ENCODE measurements around the gene TTC22. TPM values are rescaled to one million over a fixed set of nuclear protein-coding genes. Genes with fewer than 3 reads are reported as not detected.

Gene TTC22
- total RNA-seq, 4 donors from 2014 or later, result under 0.01 to 0.17 (median 0.09) TPM

DNA sequence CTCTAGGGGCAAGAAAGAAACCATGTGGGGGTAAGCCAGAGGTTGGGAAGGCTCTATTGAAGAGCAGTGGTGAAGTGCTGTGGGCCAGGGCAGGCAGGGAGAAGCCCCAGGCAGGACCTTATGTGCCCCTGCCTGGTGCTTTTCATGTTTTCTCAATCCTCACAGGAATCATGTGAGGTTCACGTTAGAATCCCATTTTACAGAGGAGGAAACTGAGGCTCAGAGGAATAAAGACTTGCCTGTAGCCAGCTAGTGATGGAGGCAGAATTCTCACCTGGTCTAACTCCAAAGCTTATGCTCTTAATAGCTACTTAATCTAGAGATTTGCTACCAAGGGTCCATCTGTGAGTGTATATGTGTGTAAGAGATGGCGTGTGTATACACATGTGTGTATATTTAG is 4.2 kb downstream of the TTC22 start:
- no peak overlapping the region for H3K4me3 ChIP-seq
- H3K4me1 ChIP-seq, result peaks cover 6 to 15% (median 13%) of the 10 kb centered on the region in 4 donors
- TF ChIP-seq POLR2AphosphoS5 (IDR thresholded peaks at IDR 0.05), result no peak
- no peak for TF ChIP-seq POLR2A (IDR thresholded peaks at IDR 0.05; ENCODE audit: low read depth)
- TF ChIP-seq, protein P1, sequence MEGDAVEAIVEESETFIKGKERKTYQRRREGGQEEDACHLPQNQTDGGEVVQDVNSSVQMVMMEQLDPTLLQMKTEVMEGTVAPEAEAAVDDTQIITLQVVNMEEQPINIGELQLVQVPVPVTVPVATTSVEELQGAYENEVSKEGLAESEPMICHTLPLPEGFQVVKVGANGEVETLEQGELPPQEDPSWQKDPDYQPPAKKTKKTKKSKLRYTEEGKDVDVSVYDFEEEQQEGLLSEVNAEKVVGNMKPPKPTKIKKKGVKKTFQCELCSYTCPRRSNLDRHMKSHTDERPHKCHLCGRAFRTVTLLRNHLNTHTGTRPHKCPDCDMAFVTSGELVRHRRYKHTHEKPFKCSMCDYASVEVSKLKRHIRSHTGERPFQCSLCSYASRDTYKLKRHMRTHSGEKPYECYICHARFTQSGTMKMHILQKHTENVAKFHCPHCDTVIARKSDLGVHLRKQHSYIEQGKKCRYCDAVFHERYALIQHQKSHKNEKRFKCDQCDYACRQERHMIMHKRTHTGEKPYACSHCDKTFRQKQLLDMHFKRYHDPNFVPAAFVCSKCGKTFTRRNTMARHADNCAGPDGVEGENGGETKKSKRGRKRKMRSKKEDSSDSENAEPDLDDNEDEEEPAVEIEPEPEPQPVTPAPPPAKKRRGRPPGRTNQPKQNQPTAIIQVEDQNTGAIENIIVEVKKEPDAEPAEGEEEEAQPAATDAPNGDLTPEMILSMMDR (IDR thresholded peaks at IDR 0.05), result no peak
- TF ChIP-seq EP300 (IDR thresholded peaks at IDR 0.05), result no peak
- H3K9me3 ChIP-seq, result peaks cover 0 to 6% (median 5%) of the 10 kb centered on the region in 4 donors
- no peak overlapping the region for H3K27ac ChIP-seq (replicated peaks in 1 of 4)
- no peak for DNase-seq (ENCODE audit: extremely low spot score)
- peaks cover 0 to 31% (median 7%) of the 10 kb centered on the region in 4 donors for H3K27me3 ChIP-seq
- 97% methylated on average over 2 of the region's 2 CpGs for WGBS
- H3K36me3 ChIP-seq, result no peaks in the 10 kb centered on the region
- intact Hi-C loops (cut with DNase I), result no loop called here

GRCh38 chr1:54795841-54796468 is 5.2 kb downstream of the TTC22 start:
- H3K27ac ChIP-seq (replicated peaks in 1 of 4), result no peak overlapping the region

DNA sequence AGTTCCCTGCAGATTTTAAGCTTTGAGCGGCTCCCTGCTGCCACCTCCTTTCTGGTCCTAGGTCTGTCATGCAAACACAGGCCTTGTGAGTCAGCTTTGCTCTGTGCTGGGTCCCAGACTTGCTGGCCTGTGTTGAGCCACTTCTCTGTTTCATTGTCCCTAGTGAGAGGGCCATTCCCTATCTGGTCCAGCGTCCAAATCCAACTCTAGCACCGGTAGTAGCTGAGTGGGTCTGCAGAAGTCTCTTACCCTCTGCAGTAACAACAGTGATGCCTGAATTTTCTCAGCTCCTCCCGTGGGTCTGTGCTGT is 5.8 kb downstream of the TTC22 start:
- intact Hi-C loops (cut with DNase I), result no loop called here
- DNase-seq (ENCODE audit: extremely low spot score), result no peak
- peaks cover 0 to 12% (median 9%) of the 10 kb centered on the region in 4 donors for H3K9me3 ChIP-seq
- peaks cover 0 to under 1% (median under 1%) of the 10 kb centered on the region in 4 donors for H3K4me1 ChIP-seq
- no peak overlapping the region for H3K27ac ChIP-seq (replicated peaks in 1 of 4)
- peaks cover 0 to 30% (median 0%) of the 10 kb centered on the region in 4 donors for H3K27me3 ChIP-seq
- TF ChIP-seq, protein P1 (IDR thresholded peaks at IDR 0.05), result no peak
- TF ChIP-seq POLR2AphosphoS5 (IDR thresholded peaks at IDR 0.05) (no peak), POLR2A (IDR thresholded peaks at IDR 0.05; ENCODE audit: low read depth) (no peak), EP300 (IDR thresholded peaks at IDR 0.05) (no peak)
- H3K36me3 ChIP-seq, result no peaks in the 10 kb centered on the region
- no peak overlapping the region for H3K4me3 ChIP-seq
- 74% methylated on average over 4 of the region's 4 CpGs for WGBS

More at GRCh38 chr1:54795841-54796468, 5.2 kb downstream of the TTC22 start:
- Histone ChIP-seq H3K27me3 (peaks cover 0 to 30% (median 2%) of the 10 kb centered on the region in 4 donors), H3K4me1 (peaks cover 1 to 7% (median 6%) of the 10 kb centered on the region in 4 donors), H3K36me3 (no peaks in the 10 kb centered on the region), H3K4me3 (no peak overlapping the region), H3K9me3 (peaks cover 0 to 12% (median 9%) of the 10 kb centered on the region in 4 donors)
- 89% methylated on average over 6 of the region's 18 CpGs for WGBS
- intact Hi-C loops (cut with DNase I), result no loop called here
- TF ChIP-seq POLR2A (IDR thresholded peaks at IDR 0.05; ENCODE audit: low read depth) (no peak), POLR2AphosphoS5 (IDR thresholded peaks at IDR 0.05) (no peak), EP300 (IDR thresholded peaks at IDR 0.05) (no peak)
- TF ChIP-seq, protein P1 (IDR thresholded peaks at IDR 0.05), result no peak
- no peak for DNase-seq (ENCODE audit: extremely low spot score)

- H3K36me3 ChIP-seq, result no peaks in the 10 kb centered on the region
- H3K4me3 ChIP-seq, result no peak overlapping the region
- TF ChIP-seq POLR2A (IDR thresholded peaks at IDR 0.05; ENCODE audit: low read depth), result no peak
- TF ChIP-seq EP300 (IDR thresholded peaks at IDR 0.05), result no peak
- TF ChIP-seq POLR2AphosphoS5 (IDR thresholded peaks at IDR 0.05), result no peak
- TF ChIP-seq, protein P1 (IDR thresholded peaks at IDR 0.05), result no peak
- no peak overlapping the region for H3K27ac ChIP-seq (replicated peaks in 1 of 4)
- peaks cover 0 to 12% (median 9%) of the 10 kb centered on the region in 4 donors for H3K9me3 ChIP-seq
- intact Hi-C loops (cut with DNase I), result no loop called here
- no peaks in the 10 kb centered on the region for H3K4me1 ChIP-seq
- no peak for DNase-seq (ENCODE audit: extremely low spot score)
- 83% methylated on average over 4 of the region's 4 CpGs for WGBS
- H3K27me3 ChIP-seq, result peaks cover 0 to 27% (median 0%) of the 10 kb centered on the region in 4 donors
Observed at GRCh38 chr1:54794451-54795355, 6.4 kb downstream of the TTC22 start.

All from esophagus muscularis mucosa (tissue), 4 donors.